SU-DHL-6 (cell line): Measurements from ENCODE around the gene TRIP13.

ENCODE experiments used
- H2AFZ ChIP-seq: fragments of 200-600 bp; sonication (generic); 2 replicates; pipeline ENCODE4 v1.6.1; 2014; ENCODE audit warnings: low read depth, mild to moderate bottlenecking, moderate library complexity, mixed read lengths, antibody characterized with exemption, low read length; ENCODE audit not compliant: severe bottlenecking
- H3F3A ChIP-seq: fragments of 200-600 bp; shearing (Covaris generic); 2 replicates; pipeline ENCODE4 v1.6.0; 2016; ENCODE audit warnings: antibody characterized with exemption, mild to moderate bottlenecking; ENCODE audit not compliant: insufficient read depth
- H3K27ac ChIP-seq: fragments of 200-600 bp; sonication (generic); 2 replicates; pipeline ENCODE4 v1.5.1; 2016; ENCODE audit warnings: low read depth, mild to moderate bottlenecking, low read length, moderate library complexity, mixed read lengths
- H3K27me3 ChIP-seq: fragments of 200-600 bp; sonication (generic), shearing (Covaris generic); 2 replicates; pipeline ENCODE4 v1.6.0; 2014; ENCODE audit warnings: mild to moderate bottlenecking, low read length
- H3K36me3 ChIP-seq: fragments of 200-600 bp; sonication (generic); 2 replicates; pipeline ENCODE4 v1.6.1; 2014; ENCODE audit warnings: mild to moderate bottlenecking, low read length, mixed read lengths
- H3K4me2 ChIP-seq: fragments of 300-600, 200-600 bp; shearing (Covaris generic), sonication (generic); 2 replicates; pipeline ENCODE4 v1.6.0; 2014; ENCODE audit warnings: low read length, low read depth, mild to moderate bottlenecking; ENCODE audit not compliant: poor library complexity, severe bottlenecking
- H3K4me3 ChIP-seq: fragments of 200-600 bp; sonication (generic); 2 replicates; pipeline ENCODE4 v1.5.1; 2014; ENCODE audit warnings: antibody characterized with exemption, low read length, mild to moderate bottlenecking, mixed read lengths; ENCODE audit not compliant: insufficient read depth, poor library complexity, severe bottlenecking
- H3K79me2 ChIP-seq: fragments of 200-600 bp; sonication (generic); 2 replicates; pipeline ENCODE4 v1.6.1; 2014; ENCODE audit warnings: mild to moderate bottlenecking, low read length, moderate library complexity; ENCODE audit not compliant: insufficient read depth
- H3K9ac ChIP-seq: fragments of 200-600 bp; sonication (generic); 2 replicates; pipeline ENCODE4 v1.7.0; 2014; ENCODE audit warnings: mild to moderate bottlenecking, low read length
- H3K9me2 ChIP-seq: fragments of 200-600 bp; sonication (generic); replicated peaks from 2 replicates; pipeline ENCODE4 v1.6.1; 2014; ENCODE audit warnings: low read length; ENCODE audit not compliant: insufficient read depth
- H3K9me3 ChIP-seq: fragments of 200-600 bp; sonication (generic); 2 replicates; pipeline ENCODE4 v1.6.1; 2014; ENCODE audit warnings: low read length, mixed read lengths; ENCODE audit not compliant: insufficient read depth
- H4K20me1 ChIP-seq: fragments of 200-600 bp; sonication (generic); 2 replicates; pipeline ENCODE4 v1.6.1; 2014; ENCODE audit warnings: low read depth, mild to moderate bottlenecking, antibody characterized with exemption, low read length, moderate library complexity, mixed read lengths
- CTCF ChIP-seq: fragments of 200-600 bp; sonication (generic); IDR thresholded peaks from one replicate; pipeline ENCODE4 v1.5.1; 2017; ENCODE audit warnings: antibody characterized with exemption, mild to moderate bottlenecking, low read length, moderate library complexity; ENCODE audit not compliant: insufficient read depth, poor library complexity, severe bottlenecking
- EZH2phosphoT487 ChIP-seq: fragments of 200-600 bp; sonication (generic), shearing (Covaris generic); conservative IDR thresholded peaks from 2 replicates; pipeline ENCODE4 v1.6.1; 2018; ENCODE audit warnings: mild to moderate bottlenecking, antibody characterized with exemption, low read length, moderate library complexity, mixed read lengths

The TRIP13 gene

GRCh38 chr5:965604-966344 lies 73.1 kb downstream of the TRIP13 start:
- H3K27ac ChIP-seq = no peak overlapping the region
- no peaks in the 10 kb centered on the region for H3K79me2 ChIP-seq
- H4K20me1 ChIP-seq = no peaks in the 10 kb centered on the region
- H3K4me3 ChIP-seq = no peak overlapping the region
- no peaks in the 10 kb centered on the region for H3K9me3 ChIP-seq
- no peaks in the 10 kb centered on the region for H3K27me3 ChIP-seq
- no peak overlapping the region for H3K9ac ChIP-seq
- no peaks in the 10 kb centered on the region for H3K36me3 ChIP-seq
- H2AFZ ChIP-seq = no peak overlapping the region
- TF ChIP-seq CTCF (no peak), EZH2phosphoT487 (no peak)
- H3F3A ChIP-seq = no peaks in the 10 kb centered on the region
- no peak overlapping the region for H3K4me2 ChIP-seq
- no peaks in the 10 kb centered on the region for H3K9me2 ChIP-seq

- H3K9me3 ChIP-seq = no peaks in the 10 kb centered on the region
- H3K36me3 ChIP-seq = no peaks in the 10 kb centered on the region
- no peak overlapping the region for H3K4me2 ChIP-seq
- TF ChIP-seq CTCF (no peak), EZH2phosphoT487 (no peak)
- H3K27me3 ChIP-seq = no peaks in the 10 kb centered on the region
- H3K9ac ChIP-seq = no peak overlapping the region
- H3K79me2 ChIP-seq = no peaks in the 10 kb centered on the region
- H3K4me3 ChIP-seq = no peak overlapping the region
- H3K27ac ChIP-seq = no peak overlapping the region
- no peaks in the 10 kb centered on the region for H3F3A ChIP-seq
- no peak overlapping the region for H2AFZ ChIP-seq
- H3K9me2 ChIP-seq = no peaks in the 10 kb centered on the region
- H4K20me1 ChIP-seq = no peaks in the 10 kb centered on the region
Observed at GRCh38 chr5:966345-966710, 73.6 kb downstream of the TRIP13 start.

- Histone ChIP-seq H3K4me2 (no peak overlapping the region), H3K79me2 (no peaks in the 10 kb centered on the region), H3F3A (no peaks in the 10 kb centered on the region), H3K4me3 (no peak overlapping the region), H3K27me3 (no peaks in the 10 kb centered on the region), H3K9me3 (no peaks in the 10 kb centered on the region), H3K9me2 (no peaks in the 10 kb centered on the region), H3K9ac (no peak overlapping the region), H3K27ac (no peak overlapping the region), H2AFZ (no peak overlapping the region), H4K20me1 (no peaks in the 10 kb centered on the region), H3K36me3 (no peaks in the 10 kb centered on the region)
- TF ChIP-seq CTCF (no peak), EZH2phosphoT487 (no peak)
Observed at GRCh38 chr5:966941-967340, 74.3 kb downstream of the TRIP13 start.
